ENCODE measurements around the gene PRELID3B. TPM values are rescaled to one million over a fixed set of nuclear protein-coding genes. Genes with fewer than 3 reads are reported as not detected.

PRELID3B gene
- total RNA-seq, 3 donors from 2014 or later: 43.7 to 55.4 (median 52.4) TPM

DNA sequence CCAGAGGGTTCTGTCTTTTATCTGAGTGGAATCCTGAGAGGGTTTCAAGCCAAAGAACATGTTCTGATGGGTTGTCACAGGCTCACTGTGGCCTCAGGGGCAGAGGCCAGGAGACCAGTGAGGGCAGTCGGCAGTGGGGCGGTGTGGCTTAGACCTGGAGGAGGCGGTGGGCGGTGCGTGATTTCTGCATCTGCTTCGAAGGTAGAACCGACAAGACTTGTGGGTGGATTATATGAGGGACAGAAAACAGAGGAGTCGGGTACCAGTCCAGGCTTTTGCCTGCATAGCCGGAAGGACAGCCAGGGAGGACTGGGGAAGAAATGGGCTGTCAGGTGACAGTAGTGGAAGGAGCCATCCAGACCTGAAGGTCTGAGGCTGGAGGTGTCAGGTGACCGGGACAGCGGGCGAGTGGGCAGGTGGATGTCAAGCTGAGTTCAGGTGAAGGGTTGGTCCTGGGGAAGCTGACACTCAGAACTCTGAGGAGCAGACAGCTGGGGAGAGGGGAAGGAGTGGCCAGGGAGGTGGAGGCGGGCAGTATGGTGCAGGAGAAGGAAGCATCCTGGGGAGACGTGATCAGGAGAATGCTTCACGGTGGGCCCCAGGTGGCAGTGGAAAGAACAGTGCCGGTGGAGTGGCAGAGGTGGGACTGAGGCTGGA is 38.6 kb downstream of the PRELID3B start:
- no peaks in the 10 kb centered on the region for H3K36me3 ChIP-seq
- DNase-seq (ENCODE audit: low spot score in 2 of 2): no peak
- TF ChIP-seq POLR2A (IDR thresholded peaks at IDR 0.05) (no peak), POLR2AphosphoS5 (IDR thresholded peaks at IDR 0.05) (no peak)
- TF ChIP-seq, protein P1, sequence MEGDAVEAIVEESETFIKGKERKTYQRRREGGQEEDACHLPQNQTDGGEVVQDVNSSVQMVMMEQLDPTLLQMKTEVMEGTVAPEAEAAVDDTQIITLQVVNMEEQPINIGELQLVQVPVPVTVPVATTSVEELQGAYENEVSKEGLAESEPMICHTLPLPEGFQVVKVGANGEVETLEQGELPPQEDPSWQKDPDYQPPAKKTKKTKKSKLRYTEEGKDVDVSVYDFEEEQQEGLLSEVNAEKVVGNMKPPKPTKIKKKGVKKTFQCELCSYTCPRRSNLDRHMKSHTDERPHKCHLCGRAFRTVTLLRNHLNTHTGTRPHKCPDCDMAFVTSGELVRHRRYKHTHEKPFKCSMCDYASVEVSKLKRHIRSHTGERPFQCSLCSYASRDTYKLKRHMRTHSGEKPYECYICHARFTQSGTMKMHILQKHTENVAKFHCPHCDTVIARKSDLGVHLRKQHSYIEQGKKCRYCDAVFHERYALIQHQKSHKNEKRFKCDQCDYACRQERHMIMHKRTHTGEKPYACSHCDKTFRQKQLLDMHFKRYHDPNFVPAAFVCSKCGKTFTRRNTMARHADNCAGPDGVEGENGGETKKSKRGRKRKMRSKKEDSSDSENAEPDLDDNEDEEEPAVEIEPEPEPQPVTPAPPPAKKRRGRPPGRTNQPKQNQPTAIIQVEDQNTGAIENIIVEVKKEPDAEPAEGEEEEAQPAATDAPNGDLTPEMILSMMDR (IDR thresholded peaks at IDR 0.05): no peak
- no peaks in the 10 kb centered on the region for H3K9me3 ChIP-seq
- no peaks in the 10 kb centered on the region for H3K27me3 ChIP-seq
- peak overlapping the region in 1 of 3 donors; percentile 85 for H3K4me3 ChIP-seq
- peak overlapping the region; percentile 93 for H3K27ac ChIP-seq
- H3K4me1 ChIP-seq: peaks cover 14 to 20% of the 10 kb centered on the region in 2 donors
- intact Hi-C loops (cut with DNase I; ENCODE audit: low total_unique reads): no loop called here

DNA sequence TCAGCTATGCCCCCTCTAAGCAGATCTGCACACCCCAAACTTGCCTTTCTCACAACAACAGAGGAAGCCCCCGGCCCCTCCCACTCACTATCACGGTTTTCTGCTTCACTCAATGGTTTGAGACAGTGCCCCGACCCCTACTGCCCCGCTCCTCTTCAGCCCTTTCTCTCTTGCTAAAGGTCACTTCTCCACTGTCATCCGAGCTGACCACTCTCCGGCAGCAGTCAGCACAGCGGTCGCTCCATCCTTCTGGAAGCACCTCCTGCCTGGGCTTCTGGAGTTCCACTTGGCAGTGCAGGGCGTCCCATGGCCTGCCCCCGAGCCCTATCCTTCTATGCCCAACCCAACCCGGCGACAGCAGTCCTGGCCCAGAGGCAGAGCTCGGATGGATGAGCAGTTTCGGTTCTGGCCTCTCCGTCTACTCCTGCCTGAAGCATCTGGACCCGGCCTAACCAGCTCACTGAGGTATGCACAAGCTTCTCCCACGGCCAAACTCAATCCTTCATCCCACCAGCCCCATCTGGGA is 39.6 kb downstream of the PRELID3B start:
- H3K9me3 ChIP-seq: no peaks in the 10 kb centered on the region
- H3K4me3 ChIP-seq: peak overlapping the region in 1 of 3 donors; percentile 85
- H3K27me3 ChIP-seq: no peaks in the 10 kb centered on the region
- H3K4me1 ChIP-seq: peaks cover 14 to 20% of the 10 kb centered on the region in 2 donors
- DNase-seq (ENCODE audit: low spot score in 2 of 2): no peak
- no peaks in the 10 kb centered on the region for H3K36me3 ChIP-seq
- no peak for TF ChIP-seq POLR2A (IDR thresholded peaks at IDR 0.05)
- no peak for TF ChIP-seq POLR2AphosphoS5 (IDR thresholded peaks at IDR 0.05)
- TF ChIP-seq, protein P1 (IDR thresholded peaks at IDR 0.05): no peak
- intact Hi-C loops (cut with DNase I; ENCODE audit: low total_unique reads): no loop called here
- peak overlapping the region; percentile 93 for H3K27ac ChIP-seq

DNA sequence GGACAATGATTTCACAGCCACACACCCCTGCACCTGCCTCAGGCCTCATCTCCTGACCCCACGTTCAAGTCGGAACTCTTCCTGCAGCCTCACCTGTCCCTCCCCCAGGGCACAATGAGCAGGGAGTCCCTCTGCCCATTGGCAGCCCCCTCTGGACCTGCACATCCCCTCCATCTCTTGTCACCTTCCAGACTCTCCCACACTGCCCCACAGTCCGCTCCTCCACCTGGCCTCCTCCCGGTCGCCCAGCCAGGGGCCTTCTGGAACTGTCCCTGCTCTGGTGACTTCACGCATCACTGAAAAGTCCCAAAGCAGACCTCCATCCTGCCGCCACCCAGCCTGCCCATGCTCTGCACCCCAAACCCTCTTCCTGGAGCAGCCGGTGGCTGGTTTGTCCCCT is 40.2 kb downstream of the PRELID3B start:
- DNase-seq (ENCODE audit: low spot score in 2 of 2): no peak
- H3K36me3 ChIP-seq: no peaks in the 10 kb centered on the region

DNA sequence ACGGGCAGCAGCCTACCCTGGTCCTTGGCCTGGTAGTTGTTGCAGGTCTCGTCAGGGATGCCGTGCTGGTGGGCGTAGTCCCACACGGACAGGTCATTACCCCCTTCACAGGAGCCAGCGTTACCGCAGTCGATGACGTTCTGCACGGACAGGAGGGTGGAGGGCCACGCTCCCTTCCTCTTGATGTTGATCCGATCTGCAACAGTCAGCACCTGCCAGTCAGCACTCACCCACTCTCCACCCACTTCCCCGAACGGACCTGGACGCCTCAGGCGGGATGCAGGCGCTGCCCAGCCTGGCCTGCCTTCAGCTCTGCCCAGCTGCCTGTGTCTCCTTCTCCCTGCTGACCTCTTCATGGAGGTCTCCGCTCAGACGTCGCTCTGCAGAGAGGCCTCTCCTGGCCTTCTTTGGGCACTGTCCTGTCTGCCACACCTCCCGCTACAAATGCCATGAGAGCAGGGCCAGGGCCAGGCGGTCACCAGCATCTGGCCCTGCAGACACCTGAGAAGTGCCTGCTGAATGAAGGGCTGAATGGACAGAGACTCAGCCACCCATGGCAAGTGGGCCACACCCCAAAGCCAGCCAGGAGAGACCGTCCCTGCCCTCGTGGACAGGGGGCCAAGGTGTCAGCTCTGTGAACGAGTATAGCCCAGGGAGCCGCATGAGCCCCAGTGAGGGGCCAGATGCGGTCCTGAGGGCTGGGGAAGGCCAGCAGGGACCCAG is 41.0 kb downstream of the PRELID3B start:
- Histone ChIP-seq H3K9me3 (no peaks in the 10 kb centered on the region), H3K27ac (peak overlapping the region in 1 of 2 donors; percentile 93), H3K4me1 (peaks cover 11 to 20% of the 10 kb centered on the region in 2 donors), H3K4me3 (no peak overlapping the region), H3K27me3 (no peaks in the 10 kb centered on the region), H3K36me3 (no peaks in the 10 kb centered on the region)
- intact Hi-C loops (cut with DNase I; ENCODE audit: low total_unique reads): no loop called here
- TF ChIP-seq, protein P1 (IDR thresholded peaks at IDR 0.05): no peak
- TF ChIP-seq POLR2A (IDR thresholded peaks at IDR 0.05): no peak
- TF ChIP-seq POLR2AphosphoS5 (IDR thresholded peaks at IDR 0.05): no peak
- no peak for DNase-seq (ENCODE audit: low spot score in 2 of 2)

More for the DNA sequence above, 40.2 kb downstream of the PRELID3B start:
- no peaks in the 10 kb centered on the region for H3K27me3 ChIP-seq
- no peaks in the 10 kb centered on the region for H3K9me3 ChIP-seq
- intact Hi-C loops (cut with DNase I; ENCODE audit: low total_unique reads): no loop called here
- TF ChIP-seq, protein P1 (IDR thresholded peaks at IDR 0.05): no peak
- H3K4me3 ChIP-seq: no peak overlapping the region
- H3K27ac ChIP-seq: peak overlapping the region; percentile 93
- peaks cover 14 to 20% of the 10 kb centered on the region in 2 donors for H3K4me1 ChIP-seq

DNA sequence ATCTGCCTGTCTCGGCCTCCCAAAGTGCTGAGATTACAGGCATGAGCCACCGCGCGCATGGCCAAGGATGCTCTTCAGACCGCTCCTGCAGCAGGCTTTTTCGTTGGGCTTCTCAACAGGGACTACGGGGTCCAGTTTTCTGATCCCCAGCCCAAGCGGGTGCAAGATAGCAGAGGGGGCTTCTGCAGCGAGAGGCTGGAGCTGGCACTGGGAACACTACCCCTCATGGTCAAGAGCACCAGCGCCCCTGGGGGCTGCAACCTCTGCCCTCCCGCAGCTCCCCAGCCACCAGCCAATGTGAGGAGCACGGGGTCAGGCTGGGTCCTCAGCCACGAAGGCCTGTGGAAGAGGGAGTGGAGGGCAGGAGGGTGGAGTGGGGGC is 41.5 kb downstream of the PRELID3B start:
- no peaks in the 10 kb centered on the region for H3K36me3 ChIP-seq
- no peak overlapping the region for H3K27ac ChIP-seq
- no peaks in the 10 kb centered on the region for H3K9me3 ChIP-seq
- DNase-seq (ENCODE audit: low spot score in 2 of 2): no peak
- no peak overlapping the region for H3K4me3 ChIP-seq
- H3K4me1 ChIP-seq: peaks cover 10 to 20% of the 10 kb centered on the region in 2 donors
- intact Hi-C loops (cut with DNase I; ENCODE audit: low total_unique reads): no loop called here
- no peaks in the 10 kb centered on the region for H3K27me3 ChIP-seq
- TF ChIP-seq POLR2A (IDR thresholded peaks at IDR 0.05) (no peak), POLR2AphosphoS5 (IDR thresholded peaks at IDR 0.05) (no peak)
- TF ChIP-seq, protein P1 (IDR thresholded peaks at IDR 0.05): no peak
